SK-N-MC (cell line): ENCODE data around the gene GOLIM4.

ENCODE experiments used
- EZH2 ChIP-seq: fragments of 200-600 bp; sonication (generic); IDR thresholded peaks from one replicate; pipeline ENCODE4 v1.6.1; 2017; ENCODE audit warnings: antibody characterized with exemption
- FOXP2 ChIP-seq: optimal IDR thresholded peaks from 2 replicates; pipeline ENCODE3; 2011; ENCODE audit warnings: mild to moderate bottlenecking, moderate library complexity; ENCODE audit not compliant: insufficient read depth; ENCODE audit errors: extremely low read length, control extremely low read depth
- POLR2AphosphoS5 ChIP-seq: IDR thresholded peaks from 2 replicates; pipeline ENCODE4 v1.6.1; 2012; ENCODE audit warnings: mild to moderate bottlenecking, low read depth, low read length, borderline replicate concordance

GRCh38 chr3:167976516-167977361 is 119.0 kb downstream of the GOLIM4 start:
- peak; percentile 82 for TF ChIP-seq FOXP2
- peak; percentile 71 for TF ChIP-seq POLR2AphosphoS5
- no peak for TF ChIP-seq EZH2
